ENCODE results near the gene DLL4.
A peak's percentile ranks its signal among the peaks of the same experiment; 100 is the strongest.
"Not testable (repeated sequence)": the region's sequence is repeated elsewhere in the genome, so short reads cannot be mapped to it uniquely, and the experiment has no call there.

The DLL4 gene

DNA sequence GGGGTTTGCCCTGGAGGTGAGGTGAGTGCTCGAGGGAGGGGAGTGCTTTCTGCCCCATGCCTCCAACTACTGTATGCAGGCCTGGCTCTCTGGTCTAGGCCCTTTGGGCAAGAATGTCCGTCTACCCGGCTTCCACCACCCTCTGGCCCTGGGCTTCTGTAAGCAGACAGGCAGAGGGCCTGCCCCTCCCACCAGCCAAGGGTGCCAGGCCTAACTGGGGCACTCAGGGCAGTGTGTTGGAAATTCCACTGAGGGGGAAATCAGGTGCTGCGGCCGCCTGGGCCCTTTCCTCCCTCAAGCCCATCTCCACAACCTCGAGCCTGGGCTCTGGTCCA lies 9.4 kb downstream of the DLL4 start:
- no peak for DNase-seq

DNA sequence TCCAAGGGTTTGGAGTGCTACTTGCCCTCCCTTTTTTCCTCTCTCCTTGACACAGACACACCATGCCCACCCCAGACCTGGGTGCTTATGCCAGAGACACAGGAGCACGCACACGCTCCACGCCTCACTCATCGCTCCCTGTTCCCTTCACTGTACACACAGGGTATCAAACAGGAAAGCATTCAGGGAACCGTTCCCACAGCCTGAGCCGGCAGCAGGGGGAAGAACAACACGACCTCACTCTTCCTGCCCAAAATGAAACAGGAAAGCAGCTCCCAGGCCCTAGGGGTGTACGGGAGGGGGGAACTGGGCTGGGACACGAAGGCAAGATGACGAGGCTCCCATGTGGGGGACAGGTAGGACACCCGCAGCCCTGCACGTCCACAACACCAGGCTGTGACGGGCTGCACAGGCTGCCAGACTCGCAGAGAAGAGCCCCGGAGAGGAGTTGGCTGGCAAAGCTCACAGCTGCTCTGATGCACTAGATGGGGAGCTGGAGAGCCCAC lies 11.2 kb downstream of the DLL4 start:
- no peak for DNase-seq
- intact Hi-C loops (cut with DNase I) = loop anchor here (5.0 kb wide), 1 partner anchor 82 kb away; no protein-coding TSS in a partner anchor

More for the DNA sequence above, 9.4 kb downstream of the DLL4 start:
- intact Hi-C loops (cut with DNase I) = no loop called here

DNA sequence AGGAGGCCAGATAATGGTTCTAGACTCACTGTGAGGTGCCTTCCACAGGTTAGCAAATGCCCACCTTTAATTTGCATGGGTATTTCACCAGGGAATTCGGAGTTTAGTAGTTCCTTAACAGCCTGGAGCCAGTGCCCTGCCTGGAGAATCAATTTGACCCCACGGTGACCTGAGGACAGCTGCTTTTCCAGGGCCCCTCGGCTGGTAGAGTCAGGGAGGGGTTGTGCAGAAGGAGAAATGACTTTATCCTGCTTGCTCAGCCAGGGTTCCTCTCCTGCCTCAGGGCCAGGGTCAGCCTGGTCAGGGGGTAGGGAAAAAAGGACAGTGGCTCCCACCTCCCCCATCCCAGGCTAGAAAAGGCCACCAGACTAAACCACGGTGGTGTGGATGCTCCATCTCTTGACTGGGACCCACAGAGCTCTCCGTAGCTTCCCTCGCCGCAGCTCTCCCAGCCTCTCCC lies 12.0 kb downstream of the DLL4 start:
- no peak for DNase-seq
- intact Hi-C loops (cut with DNase I) = loop anchor here (5.0 kb wide), 1 partner anchor 81 kb away; no protein-coding TSS in a partner anchor

DNA sequence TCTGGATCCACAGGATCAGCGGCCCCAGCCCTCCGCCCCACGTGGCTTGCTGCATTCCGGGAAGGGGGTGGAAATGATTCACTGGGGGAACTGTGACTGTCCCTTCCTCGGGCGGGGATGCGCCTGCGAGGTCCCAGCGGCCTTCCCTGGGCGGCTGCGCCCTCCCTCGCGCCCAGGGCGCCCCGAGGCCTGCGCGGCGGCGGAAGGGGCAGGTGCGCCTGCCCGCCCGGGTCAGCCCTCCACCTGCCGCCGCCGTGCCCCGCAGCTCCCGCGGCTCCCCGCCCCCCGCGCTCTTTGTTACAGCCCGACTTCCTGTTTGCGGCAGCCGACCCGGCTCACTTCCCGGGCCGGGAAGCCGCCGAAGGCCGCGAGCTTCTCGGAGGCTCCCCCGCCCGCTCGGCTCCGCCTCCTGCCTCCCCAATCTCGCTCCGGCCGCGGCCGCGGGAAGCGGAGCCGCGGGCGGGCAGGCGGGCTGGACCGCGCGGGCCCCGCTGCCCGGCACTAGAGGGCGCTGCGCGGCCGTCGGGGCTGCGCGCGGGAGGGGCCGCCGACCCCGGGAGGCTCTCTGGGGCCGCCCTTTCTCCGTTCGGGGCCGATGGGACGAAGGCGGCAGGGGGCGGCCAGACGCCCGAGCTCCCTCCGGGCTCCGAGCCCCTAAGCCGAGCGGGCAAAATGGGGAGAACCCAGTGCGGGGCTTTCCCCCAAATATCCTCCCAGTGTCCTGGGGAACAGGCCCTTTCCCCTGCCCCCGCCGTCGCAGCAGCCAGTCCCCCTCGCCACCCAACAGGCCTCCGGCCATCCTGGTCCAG lies 12.6 kb downstream of the DLL4 start:
- intact Hi-C loops (cut with DNase I) = loop anchor here (5.0 kb wide), 1 partner anchor 81 kb away; no protein-coding TSS in a partner anchor
- peak in 9 of 10 donors; percentile 46 to 94 (median 67) for DNase-seq

DNA sequence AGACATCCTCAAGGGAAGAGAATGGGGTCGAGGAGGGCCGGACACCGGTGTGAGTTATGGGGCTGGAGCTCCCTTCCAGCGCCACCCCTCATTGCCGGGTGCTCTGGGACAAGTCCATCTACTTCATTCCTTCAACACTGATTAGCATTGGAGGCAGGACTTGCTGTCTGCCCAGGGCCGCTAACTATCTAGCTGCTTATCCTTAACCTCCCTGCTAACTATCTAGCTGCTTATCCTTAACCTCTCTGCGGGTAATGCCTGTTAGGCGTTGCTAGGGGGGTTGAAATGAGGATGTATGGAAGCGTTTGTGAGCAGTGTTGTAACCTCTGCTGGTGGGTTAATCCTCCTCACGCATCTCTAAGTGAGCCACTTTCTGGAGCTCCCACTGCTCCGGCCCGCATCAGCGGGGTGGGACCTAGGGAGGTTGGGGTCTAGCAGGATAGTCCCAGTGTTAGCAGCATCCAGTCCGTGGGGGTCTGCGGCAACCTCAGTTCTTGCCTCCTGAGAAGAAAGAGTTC lies 13.3 kb downstream of the DLL4 start:
- intact Hi-C loops (cut with DNase I) = loop anchor here (5.0 kb wide), 1 partner anchor 80 kb away; no protein-coding TSS in a partner anchor
- DNase-seq = peak in 1 of 10 donors; percentile 51

DNA sequence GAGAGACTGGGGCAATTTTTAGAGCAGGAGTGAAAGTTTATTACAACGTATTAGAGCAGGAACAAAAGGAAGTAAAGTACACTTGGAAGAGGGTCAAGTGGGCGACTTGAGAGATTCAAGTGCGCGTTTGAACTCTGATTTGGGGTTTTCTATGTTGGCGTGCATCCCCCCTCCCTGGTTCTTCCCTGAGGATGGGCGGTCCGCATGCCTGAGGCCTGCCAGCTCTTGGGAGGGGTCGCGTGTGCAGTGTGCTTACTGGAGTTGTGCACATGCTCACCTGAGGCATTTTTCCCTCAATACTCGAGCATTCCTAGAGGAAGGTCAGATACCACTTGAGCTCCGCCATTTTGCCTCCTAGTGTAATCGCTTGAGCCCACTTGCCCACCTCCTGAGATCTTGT lies 13.7 kb downstream of the DLL4 start:
- intact Hi-C loops (cut with DNase I) = loop anchor here (5.0 kb wide), 1 partner anchor 79 kb away; no protein-coding TSS in a partner anchor
- DNase-seq = peak in 2 of 10 donors; percentile 12 to 32

DNA sequence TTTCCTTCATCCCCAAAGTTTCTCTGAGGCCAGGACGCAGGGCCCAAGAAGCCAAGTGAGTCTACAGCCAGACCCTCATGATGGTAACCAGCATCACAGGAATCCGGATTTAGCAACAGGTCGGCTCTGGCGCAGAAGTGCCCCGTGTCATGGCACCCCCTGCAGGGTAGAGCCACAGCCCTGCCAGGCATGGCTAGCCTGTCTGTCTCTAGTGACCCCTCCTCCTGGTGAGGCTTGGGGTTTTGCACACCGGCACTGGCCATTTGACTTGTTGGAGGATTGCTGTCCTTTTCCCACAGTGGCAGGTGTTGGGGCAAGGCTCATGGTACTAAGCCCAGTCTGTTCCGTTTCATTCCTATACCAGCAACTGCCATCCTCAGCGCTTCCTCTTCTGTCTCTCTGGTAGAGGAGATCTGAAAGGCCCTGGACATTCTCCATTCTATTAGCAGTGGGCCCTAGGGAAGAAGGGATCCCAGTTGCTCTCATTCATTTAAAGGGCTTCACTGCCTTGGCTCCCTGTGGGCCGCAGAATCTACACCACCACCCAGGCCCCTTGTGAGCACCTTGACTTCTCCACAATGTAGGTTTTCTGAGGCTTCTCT lies 14.7 kb downstream of the DLL4 start:
- DNase-seq = peak in 2 of 10 donors; percentile 15 to 47
- intact Hi-C loops (cut with DNase I) = loop anchor here (5.0 kb wide), 1 partner anchor 78 kb away; no protein-coding TSS in a partner anchor

DNA sequence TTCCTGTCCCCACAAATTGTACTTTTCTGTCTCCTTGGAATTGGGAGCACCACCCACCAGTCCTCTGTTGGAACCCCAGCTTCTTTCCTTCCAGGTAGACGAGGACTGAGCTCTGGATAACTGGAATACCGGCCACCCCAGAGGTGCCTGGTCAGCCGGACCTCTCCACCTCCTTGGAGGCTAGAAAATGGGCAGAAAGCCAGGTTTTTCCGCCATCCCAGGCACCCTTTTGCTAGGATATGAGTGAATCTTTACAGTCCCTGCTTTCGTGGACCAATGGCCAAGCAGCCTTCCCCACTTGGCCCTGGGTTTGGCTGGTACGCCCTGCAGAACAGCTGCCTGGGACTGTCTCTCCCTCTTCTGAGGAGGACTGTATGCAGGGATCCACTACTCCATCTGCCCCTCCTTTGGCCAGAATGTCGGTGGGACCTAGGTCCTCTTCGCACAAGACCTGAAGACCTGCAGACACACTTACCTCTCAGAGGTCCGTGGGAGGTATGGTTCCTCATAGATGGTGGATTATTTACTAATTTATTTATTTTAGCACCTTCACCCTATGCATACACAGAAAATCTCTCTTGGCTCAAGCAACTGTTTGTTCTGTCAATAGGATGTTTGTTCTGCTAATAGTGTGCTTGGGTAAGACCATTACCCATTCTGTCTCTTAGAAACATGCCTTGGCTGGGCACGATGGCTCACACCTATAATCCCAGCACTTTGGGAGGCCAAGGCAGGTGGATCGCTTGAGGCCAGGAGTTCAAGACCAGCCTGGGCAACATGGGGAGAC lies 15.6 kb downstream of the DLL4 start:
- DNase-seq = peak in 2 of 10 donors; percentile 33 to 62
- intact Hi-C loops (cut with DNase I) = loop anchor here (5.0 kb wide), 1 partner anchor 78 kb away; no protein-coding TSS in a partner anchor

DNA sequence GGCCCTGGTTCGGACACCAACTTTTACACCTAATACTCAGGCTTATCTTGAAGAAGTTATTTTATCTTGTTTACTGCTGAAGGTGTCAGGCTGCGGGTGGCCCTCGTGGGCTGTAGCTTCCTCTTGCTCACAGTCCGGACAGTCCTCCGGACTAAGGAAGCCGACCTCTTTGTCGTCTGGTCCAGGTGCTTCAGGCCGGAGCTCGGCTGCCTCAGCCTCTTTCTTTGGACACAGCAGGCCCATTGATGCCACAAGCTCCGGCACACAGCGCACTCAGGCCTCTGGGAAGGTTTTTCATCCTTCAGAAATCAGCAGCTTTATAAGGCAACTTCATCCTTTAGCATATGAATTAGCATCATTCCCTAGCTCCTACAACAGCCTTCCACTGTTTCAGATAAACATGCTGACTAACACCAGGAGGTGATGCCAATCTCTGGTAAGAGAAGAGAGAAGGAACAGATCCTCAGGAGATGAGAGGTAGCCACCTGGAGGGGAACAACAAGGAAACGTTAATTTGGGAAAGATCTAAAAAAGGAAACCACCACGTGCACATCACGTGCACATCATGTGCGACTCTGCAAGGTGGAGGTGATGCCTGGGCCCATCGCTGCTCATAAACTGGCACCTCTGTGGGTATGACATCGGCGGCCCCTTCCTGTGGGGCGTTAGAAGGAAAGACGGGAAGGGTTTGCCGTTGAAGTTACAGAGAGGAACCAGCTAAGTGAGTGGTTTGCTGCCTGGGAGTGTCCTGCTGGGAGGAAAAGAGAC lies 19.8 kb downstream of the DLL4 start:
- DNase-seq = peak in 2 of 10 donors; percentile 42 to 66
- intact Hi-C loops (cut with DNase I) = no loop called here

DNA sequence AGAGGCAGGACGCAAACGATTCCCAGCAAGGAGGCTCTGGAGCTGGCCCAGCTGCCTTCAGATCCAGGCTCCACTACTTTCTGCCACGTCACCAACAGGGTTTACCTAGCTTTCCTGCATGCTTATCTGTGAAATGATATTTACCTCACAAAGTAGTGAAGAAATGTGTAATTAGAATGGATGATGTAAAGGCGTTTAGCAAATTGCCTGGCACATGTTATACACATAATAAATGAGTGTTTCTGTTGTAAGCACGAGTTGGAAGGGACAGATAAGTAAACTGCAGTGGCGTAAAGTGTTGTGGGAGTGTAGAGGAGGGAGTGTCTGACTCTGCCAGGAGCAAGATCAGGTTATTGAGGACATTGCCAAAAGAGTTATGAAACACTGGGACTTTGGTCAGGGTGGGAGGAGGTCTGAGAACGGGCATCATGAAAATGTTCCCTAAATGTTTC lies 20.6 kb downstream of the DLL4 start:
- intact Hi-C loops (cut with DNase I) = no loop called here
- DNase-seq = peak in 1 of 10 donors; percentile 21

DNA sequence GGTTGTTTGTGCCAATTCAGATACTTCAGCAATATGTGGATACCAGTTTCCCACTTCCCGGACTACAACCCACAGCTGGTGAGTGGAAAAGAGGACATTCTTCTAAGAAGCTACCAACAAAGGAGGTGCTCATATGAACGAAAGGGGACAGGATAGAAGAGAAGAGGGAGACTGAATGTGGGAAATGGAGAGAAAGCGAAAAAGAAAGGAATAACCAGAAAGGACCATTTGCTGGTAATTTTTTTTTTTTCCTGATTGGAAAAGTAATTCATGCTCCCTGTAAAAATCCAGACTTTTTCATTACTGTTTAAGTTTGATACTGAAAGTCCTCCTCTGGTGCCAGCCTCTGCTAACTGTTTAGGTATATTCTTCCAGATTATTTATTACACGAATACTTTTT lies 22.6 kb downstream of the DLL4 start:
- no peak for DNase-seq
- intact Hi-C loops (cut with DNase I) = no loop called here

DNA sequence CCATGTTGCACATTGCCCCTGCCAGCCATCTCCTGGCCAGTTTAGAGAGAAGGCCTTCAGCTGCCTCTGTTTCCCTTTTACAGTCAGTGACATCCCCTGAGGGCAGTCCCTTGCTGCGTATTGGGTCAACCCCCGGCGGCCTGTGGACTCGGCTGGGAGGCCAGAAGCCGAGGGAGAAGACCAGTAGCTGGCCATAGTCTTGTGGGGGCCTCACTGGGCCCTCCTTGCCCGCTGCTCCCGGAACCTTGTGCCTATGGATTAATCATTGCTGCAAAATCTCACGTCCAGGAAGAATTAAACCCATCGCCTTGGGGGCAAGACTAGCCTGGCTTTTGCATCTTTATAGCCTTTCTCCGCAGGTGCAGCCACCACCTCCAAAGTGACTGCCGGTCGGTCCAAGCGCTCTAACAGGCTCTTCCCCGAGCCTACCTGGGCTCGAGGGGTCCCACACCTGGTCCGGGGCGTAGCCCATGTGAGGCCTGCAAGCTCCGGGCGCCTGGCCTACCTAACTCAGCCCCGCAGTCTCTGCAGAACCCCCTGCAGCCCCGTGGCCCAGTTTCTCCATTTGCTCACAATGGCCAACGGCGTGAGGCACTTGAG lies 23.3 kb downstream of the DLL4 start:
- peak in 1 of 10 donors; percentile 66 for DNase-seq
- intact Hi-C loops (cut with DNase I) = no loop called here

DNA sequence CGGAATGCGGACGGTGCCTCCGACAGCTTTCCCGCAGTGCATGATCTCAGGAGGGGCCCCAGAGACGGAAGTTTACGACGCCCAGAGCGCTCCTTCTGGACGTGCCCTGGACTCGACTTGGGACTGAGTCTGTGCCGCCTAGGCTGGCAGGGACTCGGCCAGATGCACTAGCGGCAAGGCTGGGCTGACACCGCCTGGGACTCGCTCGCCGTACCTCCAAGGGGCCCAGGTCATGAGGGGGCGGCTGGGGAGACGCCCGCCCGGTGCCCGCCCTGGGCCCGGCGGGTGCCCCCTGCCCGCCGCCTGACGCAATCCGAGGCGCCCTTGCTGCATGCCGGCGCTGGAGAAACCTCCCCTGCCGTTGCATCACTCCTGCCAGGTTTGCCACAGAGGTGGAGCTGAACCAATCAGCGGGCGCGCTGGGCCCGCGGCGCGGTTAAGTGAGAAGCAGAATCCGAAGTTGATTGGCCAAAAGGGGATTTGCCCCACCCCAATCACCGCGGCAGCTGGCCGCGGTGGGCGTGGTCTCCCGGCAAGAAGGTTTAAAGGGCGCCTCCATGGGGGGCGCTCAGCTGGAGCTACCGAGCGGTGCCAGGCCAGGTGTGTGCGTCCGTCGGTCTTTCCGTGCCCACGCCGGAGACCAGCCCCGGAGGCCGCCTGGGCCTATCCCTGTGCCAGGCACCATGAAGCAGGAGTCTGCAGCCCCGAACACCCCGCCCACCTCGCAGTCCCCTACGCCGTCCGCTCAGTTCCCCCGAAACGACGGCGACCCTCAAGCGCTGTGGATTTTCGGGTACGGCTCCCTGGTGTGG lies 24.0 kb downstream of the DLL4 start, which contains the start of gene CHAC1:
CHAC1 (plus strand) TSS at position 571 of the 812 bp plus-strand sequence; CDS start at position 684, 113 bp downstream.
- DNase-seq = peak; percentile 79 to 100 (median 94)
- intact Hi-C loops (cut with DNase I) = no loop called here

DNA sequence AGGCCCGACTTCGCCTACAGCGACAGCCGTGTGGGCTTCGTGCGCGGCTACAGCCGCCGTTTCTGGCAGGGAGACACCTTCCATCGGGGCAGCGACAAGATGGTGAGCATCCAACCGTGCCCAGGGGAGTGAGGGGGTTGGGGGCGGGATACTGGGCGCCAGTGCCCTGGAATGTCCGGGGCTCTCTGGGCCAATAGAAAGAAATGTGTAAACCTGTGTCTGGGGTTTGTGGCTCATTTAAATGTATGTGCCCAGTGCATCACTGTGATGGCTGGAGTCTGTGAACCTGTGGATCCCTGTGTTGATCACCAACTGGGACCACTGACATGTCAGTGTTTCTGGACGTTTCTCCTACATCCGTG lies 24.6 kb downstream of the DLL4 start:
- intact Hi-C loops (cut with DNase I) = no loop called here
- DNase-seq = no peak

DNA sequence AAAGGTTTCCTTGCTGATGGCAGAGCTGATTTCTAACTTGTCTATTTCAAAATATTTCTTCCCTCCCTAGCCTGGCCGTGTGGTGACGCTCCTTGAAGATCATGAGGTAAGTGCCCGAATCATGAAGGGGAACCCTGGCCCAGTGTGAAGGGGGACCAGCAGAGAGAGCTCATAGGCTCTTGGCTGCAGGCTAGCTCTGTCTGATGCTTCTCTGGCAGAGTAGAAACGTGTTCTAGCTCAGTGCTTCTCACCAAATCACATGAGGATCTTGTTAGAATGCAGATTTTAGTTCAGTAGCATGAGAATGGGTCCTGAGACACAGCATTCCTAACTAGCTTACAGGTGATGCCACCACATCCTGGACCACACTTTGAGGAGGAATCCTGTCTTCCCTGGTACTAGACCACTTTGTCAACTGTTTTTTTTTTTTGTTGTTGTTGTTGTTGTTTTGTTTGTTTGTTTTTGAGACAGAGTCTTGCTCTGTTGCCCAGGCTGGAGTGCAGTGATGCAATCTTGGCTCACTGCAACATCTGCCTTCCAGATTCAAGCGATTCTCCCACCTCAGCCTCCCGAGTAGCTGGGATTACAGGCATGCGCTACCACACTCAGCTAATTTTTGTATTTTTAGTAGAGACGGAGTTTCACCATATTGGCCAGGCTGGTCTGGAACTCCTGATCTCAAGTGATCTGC lies 25.2 kb downstream of the DLL4 start:
- intact Hi-C loops (cut with DNase I) = not testable (repeated sequence)
- DNase-seq = peak in 1 of 10 donors; percentile 29

DNA sequence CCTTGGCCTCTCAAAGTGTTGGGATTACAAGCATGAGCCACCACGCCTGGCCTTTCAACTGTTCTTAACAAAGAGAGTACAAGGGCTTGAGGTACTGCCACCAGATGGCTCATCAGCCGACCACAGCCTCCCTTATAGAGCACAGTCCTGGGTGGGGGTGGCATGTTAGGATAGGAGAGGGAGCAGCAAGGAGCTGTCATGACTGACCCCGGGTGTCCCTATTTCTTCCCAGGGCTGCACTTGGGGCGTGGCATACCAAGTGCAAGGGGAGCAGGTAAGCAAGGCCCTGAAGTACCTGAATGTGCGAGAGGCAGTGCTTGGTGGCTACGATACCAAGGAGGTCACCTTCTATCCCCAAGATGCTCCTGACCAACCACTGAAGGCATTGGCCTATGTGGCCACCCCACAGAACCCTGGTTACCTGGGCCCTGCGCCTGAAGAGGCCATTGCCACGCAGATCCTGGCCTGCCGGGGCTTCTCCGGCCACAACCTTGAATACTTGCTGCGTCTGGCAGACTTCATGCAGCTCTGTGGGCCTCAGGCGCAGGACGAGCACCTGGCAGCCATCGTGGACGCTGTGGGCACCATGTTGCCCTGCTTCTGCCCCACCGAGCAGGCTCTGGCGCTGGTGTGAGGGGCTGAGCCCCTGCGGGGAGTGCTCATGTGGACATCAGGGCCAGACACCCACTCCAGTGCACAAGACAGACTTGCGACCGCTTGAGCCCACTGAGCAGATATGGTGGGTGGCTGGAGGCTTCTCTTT lies 26.2 kb downstream of the DLL4 start:
- DNase-seq = peak in 1 of 10 donors; percentile 64
- intact Hi-C loops (cut with DNase I) = no loop called here

Data from posterior cingulate gyrus (tissue), 11 donors.